ENCODE data around the gene STAMBP.
A peak's percentile ranks its signal among the peaks of the same experiment; 100 is the strongest.
"Not testable (repeated sequence)": the region's sequence is repeated elsewhere in the genome, so short reads cannot be mapped to it uniquely, and the experiment has no call there.

The STAMBP gene

GRCh38 chr2:73887596-73888353, 59.0 kb downstream of the STAMBP start:
- peak; percentile 23 for DNase-seq (ENCODE audit: low spot score)

GRCh38 chr2:73888388-73888787, 59.6 kb downstream of the STAMBP start:
- DNase-seq (ENCODE audit: low spot score) = no peak

GRCh38 chr2:73889206-73889605, 60.4 kb downstream of the STAMBP start:
- DNase-seq (ENCODE audit: low spot score) = no peak

GRCh38 chr2:73890301-73891092, 61.7 kb downstream of the STAMBP start:
- peak; percentile 18 for DNase-seq (ENCODE audit: low spot score)

GRCh38 chr2:73891276-73891901, 62.6 kb downstream of the STAMBP start:
- no peak for DNase-seq (ENCODE audit: low spot score)

- DNase-seq (ENCODE audit: low spot score) = no peak
Measured at GRCh38 chr2:73892631-73893329, 64.0 kb downstream of the STAMBP start, which contains the start of gene ACTG2. ACTG2 (plus strand) TSS chr2:73893008; CDS start chr2:73901312, 8,304 bp downstream.

GRCh38 chr2:73893764-73894474, 65.2 kb downstream of the STAMBP start:
- DNase-seq (ENCODE audit: low spot score) = no peak

- DNase-seq (ENCODE audit: low spot score) = no peak
Measured at GRCh38 chr2:73894475-73894850, 65.7 kb downstream of the STAMBP start.

- DNase-seq (ENCODE audit: low spot score) = no peak
Measured at GRCh38 chr2:73894877-73895276, 66.1 kb downstream of the STAMBP start.

GRCh38 chr2:73895473-73895872, 66.7 kb downstream of the STAMBP start:
- no peak for DNase-seq (ENCODE audit: low spot score)

- no peak for DNase-seq (ENCODE audit: low spot score)
Measured at GRCh38 chr2:73896362-73897239, 67.8 kb downstream of the STAMBP start.

- DNase-seq (ENCODE audit: low spot score) = no peak
Measured at GRCh38 chr2:73897240-73897583, 68.5 kb downstream of the STAMBP start.

- DNase-seq (ENCODE audit: low spot score) = no peak
Measured at GRCh38 chr2:73897934-73898333, 69.2 kb downstream of the STAMBP start.

- DNase-seq (ENCODE audit: low spot score) = no peak
Measured at GRCh38 chr2:73899801-73900336, 71.1 kb downstream of the STAMBP start.

GRCh38 chr2:73901143-73901542, 72.4 kb downstream of the STAMBP start:
- DNase-seq (ENCODE audit: low spot score) = no peak

GRCh38 chr2:73902284-73902683, 73.5 kb downstream of the STAMBP start:
- no peak for DNase-seq (ENCODE audit: low spot score)

GRCh38 chr2:73903313-73903712, 74.6 kb downstream of the STAMBP start:
- no peak for DNase-seq (ENCODE audit: low spot score)

- DNase-seq (ENCODE audit: low spot score) = not testable (repeated sequence)
Measured at GRCh38 chr2:73903949-73904613, 75.3 kb downstream of the STAMBP start.

GRCh38 chr2:73904952-73905351, 76.2 kb downstream of the STAMBP start:
- DNase-seq (ENCODE audit: low spot score) = no peak

All from RKO (cell line).